RWPE2 (cell line): ENCODE results near the gene IL2RA.
"Not testable (repeated sequence)": the region's sequence is repeated elsewhere in the genome, so short reads cannot be mapped to it uniquely, and the experiment has no call there.

Experiments used
- ATAC-seq: fragments of 200-7000 bp; cut with Tn5 transposase; 3 replicates; pipeline ENCODE4 v1.9.1; 2021; ENCODE audit warnings: low read depth
- DNase-seq: peaks from one replicate; pipeline ENCODE4 v3.0.0-alpha.2; 2020; ENCODE audit warnings: low spot score
- H3K27ac ChIP-seq: fragments of 450-650 bp; 2 replicates; pipeline ENCODE4 v1.5.1; 2017; ENCODE audit warnings: mild to moderate bottlenecking; ENCODE audit not compliant: poor library complexity, severe bottlenecking
- H3K27me3 ChIP-seq: fragments of 250-450 bp; sonication (Bioruptor Pico); 2 replicates; pipeline ENCODE4 v1.5.1; 2021; ENCODE audit warnings: mild to moderate bottlenecking, moderate library complexity; ENCODE audit not compliant: insufficient read depth, poor library complexity, severe bottlenecking
- H3K36me3 ChIP-seq: fragments of 250-450 bp; sonication (Bioruptor Pico); 2 replicates; pipeline ENCODE4 v1.5.1; 2020; ENCODE audit warnings: low read depth, mild to moderate bottlenecking, moderate library complexity
- H3K4me1 ChIP-seq: fragments of 250-450 bp; sonication (Bioruptor Pico); 2 replicates; pipeline ENCODE4 v1.5.1; 2021; ENCODE audit warnings: mild to moderate bottlenecking, moderate library complexity; ENCODE audit not compliant: insufficient read depth, poor library complexity, severe bottlenecking
- H3K4me3 ChIP-seq: fragments of 250-450 bp; sonication (Bioruptor Pico); 2 replicates; pipeline ENCODE4 v1.5.1; 2021; ENCODE audit warnings: mild to moderate bottlenecking, moderate library complexity; ENCODE audit not compliant: severe bottlenecking
- H3K9me3 ChIP-seq: fragments of 250-450 bp; sonication (Bioruptor Pico); 2 replicates; pipeline ENCODE4 v1.5.1; 2021; ENCODE audit warnings: mild to moderate bottlenecking, moderate library complexity; ENCODE audit not compliant: severe bottlenecking
- TF ChIP-seq, protein P1 (sequence below): fragments of 450-650 bp; IDR thresholded peaks from one replicate; pipeline ENCODE4 v1.5.1; 2017; ENCODE audit warnings: mild to moderate bottlenecking, moderate library complexity; ENCODE audit not compliant: poor library complexity, severe bottlenecking

The IL2RA gene

DNA sequence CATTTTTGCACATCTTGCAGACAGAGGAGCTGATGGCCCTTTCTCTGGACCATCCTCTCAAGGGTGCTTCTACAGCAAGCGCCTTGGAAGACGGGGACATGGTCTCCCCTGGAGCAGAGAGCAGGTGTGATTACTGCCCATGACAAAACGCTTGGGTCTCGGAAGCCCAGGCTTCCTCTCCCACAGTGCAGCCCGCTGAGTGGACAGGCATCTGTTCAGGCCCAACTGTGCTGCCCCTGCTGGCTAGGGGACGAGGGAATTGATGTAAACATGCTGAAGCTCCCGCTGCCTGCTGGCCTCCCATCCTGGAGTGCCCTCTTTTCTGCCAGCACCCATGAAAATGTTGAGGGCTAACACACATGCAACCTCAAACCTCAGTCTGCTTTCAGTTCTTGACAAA is 99.1 kb downstream of the IL2RA start:
- Histone ChIP-seq H3K4me1 (peaks cover 7% of the 10 kb centered on the region), H3K36me3 (no peaks in the 10 kb centered on the region), H3K27ac (no peak overlapping the region), H3K4me3 (no peak overlapping the region), H3K27me3 (no peaks in the 10 kb centered on the region), H3K9me3 (no peaks in the 10 kb centered on the region)
- ATAC-seq (no peak), DNase-seq (no peak)
- TF ChIP-seq, protein P1, sequence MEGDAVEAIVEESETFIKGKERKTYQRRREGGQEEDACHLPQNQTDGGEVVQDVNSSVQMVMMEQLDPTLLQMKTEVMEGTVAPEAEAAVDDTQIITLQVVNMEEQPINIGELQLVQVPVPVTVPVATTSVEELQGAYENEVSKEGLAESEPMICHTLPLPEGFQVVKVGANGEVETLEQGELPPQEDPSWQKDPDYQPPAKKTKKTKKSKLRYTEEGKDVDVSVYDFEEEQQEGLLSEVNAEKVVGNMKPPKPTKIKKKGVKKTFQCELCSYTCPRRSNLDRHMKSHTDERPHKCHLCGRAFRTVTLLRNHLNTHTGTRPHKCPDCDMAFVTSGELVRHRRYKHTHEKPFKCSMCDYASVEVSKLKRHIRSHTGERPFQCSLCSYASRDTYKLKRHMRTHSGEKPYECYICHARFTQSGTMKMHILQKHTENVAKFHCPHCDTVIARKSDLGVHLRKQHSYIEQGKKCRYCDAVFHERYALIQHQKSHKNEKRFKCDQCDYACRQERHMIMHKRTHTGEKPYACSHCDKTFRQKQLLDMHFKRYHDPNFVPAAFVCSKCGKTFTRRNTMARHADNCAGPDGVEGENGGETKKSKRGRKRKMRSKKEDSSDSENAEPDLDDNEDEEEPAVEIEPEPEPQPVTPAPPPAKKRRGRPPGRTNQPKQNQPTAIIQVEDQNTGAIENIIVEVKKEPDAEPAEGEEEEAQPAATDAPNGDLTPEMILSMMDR = no peak

DNA sequence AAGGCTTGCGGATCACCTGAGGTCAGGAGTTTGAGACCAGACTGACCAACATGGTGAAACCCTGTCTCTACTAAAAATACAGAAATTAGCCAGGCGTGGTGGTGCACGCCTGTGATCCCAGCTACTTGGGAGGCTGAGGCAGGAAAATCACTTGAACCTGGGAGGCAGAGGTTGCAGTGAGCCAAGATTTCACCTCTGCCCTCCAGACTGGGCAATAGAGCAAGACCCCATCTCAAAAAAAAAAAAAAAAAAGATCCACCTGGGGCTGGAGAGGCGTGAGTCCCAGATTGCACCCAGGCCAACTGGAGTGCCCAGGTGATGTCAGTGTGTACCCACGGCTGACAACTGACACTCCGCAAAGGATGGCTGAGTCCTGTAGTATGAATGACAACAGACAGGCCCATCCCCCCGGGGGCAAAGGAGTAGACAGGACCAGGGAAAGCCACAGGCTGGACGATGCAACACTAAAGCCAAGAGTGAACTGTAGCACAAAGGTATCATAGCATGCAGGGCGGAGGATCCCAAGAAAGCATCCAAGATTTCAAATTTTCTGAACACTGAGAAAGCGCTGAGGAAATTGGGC is 99.7 kb downstream of the IL2RA start:
- H3K27me3 ChIP-seq, DNase-seq, H3K4me1 ChIP-seq, H3K4me3 ChIP-seq, H3K27ac ChIP-seq, H3K36me3 ChIP-seq, H3K9me3 ChIP-seq, ATAC-seq: not testable (repeated sequence)

DNA sequence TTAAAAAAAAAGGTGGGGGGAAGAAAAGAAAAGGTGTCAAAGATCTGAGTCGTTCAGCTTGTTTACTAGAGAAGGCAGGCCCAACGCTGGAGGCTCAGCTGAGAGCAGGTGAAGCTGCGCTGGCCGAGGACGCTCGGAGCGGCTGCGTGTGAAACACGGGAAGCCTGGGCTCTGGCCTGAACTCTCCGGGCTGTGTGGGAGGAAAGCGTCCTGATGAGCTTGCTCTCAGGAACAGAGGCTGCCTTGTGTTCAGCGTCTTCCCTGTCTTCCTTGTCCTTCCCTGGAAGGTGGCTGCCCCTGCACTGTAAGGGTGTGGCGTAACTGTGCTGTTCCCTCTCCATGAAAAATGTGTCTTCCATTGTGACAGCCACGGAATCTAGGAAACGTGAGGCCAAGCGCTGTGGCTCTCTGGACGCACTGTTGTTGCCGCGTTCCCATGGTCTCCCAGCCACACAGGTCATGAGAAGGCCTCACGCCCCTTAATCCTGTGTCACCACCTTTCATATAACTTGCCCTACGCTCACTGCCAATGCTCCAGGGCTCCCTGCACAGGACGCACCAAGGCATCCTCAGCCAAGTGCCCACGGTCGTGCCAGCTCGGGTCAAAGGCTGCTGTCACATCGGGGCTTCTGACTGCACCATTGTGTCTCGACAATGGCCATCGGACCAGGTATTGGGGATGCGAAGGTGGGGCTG is 100.6 kb downstream of the IL2RA start:
- H3K27me3 ChIP-seq = no peaks in the 10 kb centered on the region
- TF ChIP-seq, protein P1 = no peak
- peaks cover 7% of the 10 kb centered on the region for H3K4me1 ChIP-seq
- no peak overlapping the region for H3K27ac ChIP-seq
- DNase-seq = no peak
- H3K4me3 ChIP-seq = no peak overlapping the region
- H3K36me3 ChIP-seq = no peaks in the 10 kb centered on the region
- ATAC-seq = no peak
- H3K9me3 ChIP-seq = no peaks in the 10 kb centered on the region

DNA sequence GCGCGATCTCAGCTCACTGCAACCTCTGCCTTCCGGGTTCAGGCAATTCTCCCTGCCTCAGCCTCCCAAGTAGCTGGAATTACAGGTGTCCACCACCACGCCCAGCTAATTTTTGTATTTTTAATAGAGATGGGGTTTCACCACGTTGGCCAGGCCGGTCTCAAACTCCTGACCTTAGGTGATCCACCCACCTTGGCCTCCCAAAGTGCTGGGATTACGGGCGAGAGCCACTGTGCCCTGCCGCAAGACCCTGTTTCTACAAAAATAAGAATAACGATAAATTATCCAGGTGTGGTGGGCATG is 101.2 kb downstream of the IL2RA start:
- H3K36me3 ChIP-seq, H3K27me3 ChIP-seq, H3K4me1 ChIP-seq, ATAC-seq, DNase-seq, H3K9me3 ChIP-seq, H3K4me3 ChIP-seq, H3K27ac ChIP-seq: not testable (repeated sequence)
